CD4-positive, alpha-beta T cell treated with Interleukin-4 for 4 hours (primary cell): ENCODE data around the gene INAFM1.

Experiments used
- DNase-seq: peaks from one replicate; pipeline ENCODE4 v3.0.0-alpha.2; 2020

The INAFM1 gene

DNA sequence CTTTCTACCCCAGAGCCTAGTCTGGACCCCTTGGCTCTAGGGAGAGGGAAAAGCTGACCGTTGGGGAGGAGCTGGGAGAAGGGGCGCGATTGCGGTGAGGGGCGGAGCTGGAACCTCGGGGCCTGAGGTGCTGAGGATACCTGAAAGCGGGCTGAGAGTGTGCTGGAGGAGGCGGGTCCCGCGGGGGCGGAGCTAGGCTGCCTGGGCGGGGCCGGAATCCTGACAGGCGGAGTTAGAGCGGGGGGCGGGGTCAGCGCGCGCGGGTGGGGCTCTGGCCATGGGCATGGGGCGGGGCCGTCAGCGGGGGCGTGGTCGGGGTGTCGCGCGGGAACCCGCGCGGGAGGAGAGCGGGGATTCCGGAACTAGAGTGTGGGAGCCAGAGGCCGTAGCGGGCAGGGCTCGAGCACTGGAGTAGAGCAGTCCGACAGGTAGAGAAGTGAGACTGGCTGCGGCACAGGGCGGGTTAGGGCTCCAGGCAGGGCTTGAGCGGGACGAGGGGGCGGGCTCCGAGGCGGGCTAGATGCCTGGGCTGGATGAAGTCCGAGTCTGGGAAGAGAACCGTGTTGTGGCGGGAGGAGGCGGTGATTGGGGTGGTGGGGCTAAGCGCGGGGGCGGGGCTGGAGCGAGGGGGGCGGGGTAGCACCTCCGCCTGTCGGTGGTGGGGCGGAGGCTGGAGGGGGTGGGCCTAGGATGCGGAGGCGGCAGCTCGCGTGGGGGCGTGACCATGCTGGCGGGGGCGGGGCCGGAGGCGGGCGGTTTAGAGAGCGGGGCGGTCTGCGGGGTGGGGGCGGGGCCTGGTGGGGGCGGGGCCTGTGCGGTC is at the start of gene INAFM1:
TSS of gene INAFM1 (plus strand) at position 815 of the 820 bp plus-strand sequence. CDS start 35 bp downstream, outside the sequence.
- DNase-seq: peak; percentile 96

DNA sequence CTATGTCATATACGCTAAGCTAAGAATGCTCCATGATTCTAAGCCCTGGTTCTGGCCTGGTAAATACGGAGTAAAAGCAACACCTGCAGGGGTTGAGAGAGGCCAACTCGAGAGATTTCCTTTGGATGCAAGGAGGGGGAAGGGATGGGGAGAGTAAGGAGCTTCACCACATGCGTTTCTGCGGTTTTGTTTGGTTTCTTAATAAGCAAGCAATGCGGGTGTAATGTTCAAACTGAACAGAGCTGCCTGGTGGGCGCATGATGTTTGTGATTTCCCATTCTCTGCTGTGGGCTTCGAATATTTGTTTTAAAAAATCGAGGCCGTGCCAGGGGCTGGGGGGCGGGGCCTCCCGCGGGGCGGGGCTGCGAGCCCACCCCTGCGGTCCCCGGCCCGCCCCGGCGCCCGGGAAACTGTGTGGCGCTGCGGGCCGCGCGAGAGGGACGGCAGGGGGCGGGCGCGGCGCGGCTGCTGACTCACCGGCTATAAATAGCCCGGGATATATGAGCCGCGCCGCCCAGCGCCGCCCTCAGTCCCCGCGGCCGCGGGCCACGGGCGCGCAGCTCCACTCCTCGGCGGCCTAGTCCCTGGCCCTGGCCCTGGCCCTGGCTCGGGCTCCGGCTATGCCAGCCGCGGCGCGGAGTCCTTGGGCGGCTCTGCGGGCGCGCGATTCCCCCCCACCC is 48.8 kb upstream of the INAFM1 start:
- peak; percentile 86 for DNase-seq

GRCh38 chr19:47226426-47227351 is 48.0 kb upstream of the INAFM1 start:
- peak; percentile 61 for DNase-seq

DNA sequence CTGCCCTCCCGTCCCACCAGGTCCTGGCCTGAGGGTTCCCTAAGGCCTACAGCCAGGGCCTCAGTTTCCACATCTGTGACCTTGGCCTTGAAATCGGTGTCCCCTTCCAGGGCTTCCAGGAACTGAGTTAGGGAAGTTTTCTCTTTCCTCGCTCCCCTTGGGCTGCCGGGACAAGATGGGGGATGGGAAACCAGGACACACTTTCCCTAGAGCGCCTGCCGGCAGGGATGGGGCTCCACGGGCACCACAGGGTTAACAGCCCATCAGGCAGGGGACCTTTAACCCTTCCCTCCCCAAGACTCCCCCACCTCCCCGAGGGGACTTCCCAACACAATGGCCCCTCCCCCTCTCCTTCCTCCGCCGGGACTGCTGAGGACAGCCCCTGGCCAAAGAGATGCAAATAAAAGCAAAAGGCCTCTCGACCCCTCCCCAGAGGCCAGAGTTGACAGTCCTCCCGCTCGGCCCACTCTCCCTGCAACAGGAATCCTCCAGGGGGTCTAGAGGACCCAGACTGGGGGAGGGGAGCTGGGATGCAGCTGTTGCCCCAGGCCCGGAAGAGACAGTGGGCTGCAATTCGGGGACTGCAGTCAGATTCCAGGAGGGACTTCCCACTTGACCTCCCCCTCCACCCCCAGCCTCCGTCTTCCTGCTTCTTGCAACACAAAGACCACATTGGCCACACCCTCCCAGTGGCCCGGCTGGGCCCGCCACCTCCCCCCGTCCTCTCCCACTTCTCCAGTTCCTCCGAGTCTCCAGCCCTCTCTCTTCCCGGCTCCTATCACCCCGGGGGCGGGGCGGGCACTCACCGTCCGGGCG is 47.1 kb upstream of the INAFM1 start:
- DNase-seq: peak; percentile 51

DNA sequence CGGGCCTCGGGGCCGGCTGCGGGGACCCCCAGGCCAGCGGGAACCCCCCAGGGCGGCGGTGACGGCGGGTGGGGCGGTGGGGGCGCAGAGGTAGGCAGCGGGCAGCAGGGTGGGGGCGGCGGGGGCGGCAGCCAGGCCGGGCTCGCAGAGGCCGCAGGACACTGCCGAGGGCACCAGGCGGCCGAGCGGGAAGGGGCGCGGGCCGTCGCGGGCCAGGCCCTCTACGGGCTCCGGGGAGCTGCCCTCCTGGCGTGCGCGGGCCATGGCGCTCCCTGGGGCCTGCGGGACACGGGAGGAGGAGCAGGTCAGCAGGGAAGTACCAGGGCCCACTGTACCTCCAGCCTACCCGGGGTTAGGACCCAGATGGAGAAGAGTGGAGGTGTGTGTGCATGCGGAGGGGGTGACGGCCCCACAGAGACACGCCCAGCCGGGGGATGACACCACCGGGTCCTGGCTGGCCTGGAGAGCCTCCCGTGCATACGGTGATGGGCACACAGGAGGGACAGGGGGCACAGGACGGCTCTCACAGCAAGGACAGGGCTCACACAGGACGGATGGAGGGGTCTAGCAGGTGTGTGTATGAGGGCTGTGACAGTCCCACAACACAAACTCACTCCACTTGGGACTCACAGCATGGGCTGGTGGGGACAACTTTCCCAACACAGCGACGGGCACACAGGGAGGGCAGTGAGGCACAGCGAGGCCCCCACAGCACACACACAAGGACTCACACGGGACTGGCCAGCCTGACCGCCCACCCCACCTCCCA is 46.3 kb upstream of the INAFM1 start:
- DNase-seq: peak; percentile 45

DNA sequence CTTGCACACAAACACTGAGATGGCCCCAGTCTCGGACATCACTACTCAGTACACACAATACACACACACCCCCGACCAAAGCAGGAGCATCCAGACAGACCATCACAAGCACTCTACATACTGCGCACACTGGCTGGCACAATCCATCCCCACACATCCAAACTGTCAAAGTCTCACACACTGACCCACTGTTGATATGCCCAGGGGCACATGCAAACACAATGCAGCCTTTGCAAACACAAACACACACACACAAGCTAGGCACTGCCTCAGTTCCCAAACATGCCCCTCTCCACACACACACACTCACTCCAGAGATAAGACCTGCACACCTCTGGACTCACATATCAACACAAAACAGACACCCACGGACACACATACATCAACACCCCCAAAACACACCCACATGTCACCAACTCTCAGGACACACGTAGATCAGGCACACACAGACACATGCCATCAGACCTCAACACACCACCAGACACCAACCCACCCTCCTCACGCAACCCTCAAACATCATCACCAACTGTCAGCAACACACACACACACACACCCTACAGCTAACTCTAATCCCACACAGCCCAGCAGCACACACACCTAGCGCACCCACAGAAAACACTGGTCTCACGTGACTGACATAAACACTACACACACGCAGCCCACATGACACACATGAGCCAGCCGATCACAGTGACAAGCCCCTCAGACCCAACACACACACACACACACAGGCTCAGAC is 45.6 kb upstream of the INAFM1 start:
- DNase-seq: peak; percentile 71

DNA sequence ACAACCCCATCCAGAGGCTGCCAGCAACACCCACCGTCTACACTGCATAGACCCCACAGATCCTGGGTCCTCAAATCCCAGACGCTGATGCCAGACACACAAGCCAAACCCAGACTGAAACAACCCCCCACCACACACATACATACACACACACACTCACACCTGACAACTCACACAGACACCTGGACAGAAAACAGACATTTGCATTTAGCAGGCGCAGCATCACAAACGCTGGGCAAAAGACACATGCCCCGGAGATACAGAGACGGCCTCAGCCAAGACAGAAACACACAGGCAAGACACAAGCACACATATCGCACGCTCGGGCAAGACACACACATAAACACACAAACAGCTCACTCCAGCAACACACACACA is 45.0 kb upstream of the INAFM1 start:
- peak; percentile 21 for DNase-seq

- peak; percentile 79 for DNase-seq
These were observed 44.4 kb upstream of the INAFM1 start for GRCh38 chr19:47230054-47230920.

DNA sequence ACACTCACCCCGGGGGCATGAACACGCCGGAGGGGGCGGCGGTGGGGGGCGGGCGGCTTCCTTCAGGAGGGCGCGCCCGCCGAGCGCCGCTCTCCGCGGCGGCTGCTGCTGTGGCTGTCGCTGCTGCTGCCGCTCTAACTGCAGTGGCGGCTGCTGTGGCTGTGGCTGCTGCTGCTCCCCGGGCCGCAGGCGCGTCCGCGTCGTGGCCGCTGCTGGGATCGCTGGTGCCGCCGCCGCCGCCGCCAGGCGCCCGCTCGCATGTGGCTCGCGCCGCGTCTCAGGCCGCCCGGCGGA is 43.8 kb upstream of the INAFM1 start, which contains the start of gene BBC3:
TSS of gene BBC3 (minus strand) at position 279 of the 294 bp plus-strand sequence. CDS start 2,768 bp downstream, outside the sequence.
- DNase-seq: no peak

DNA sequence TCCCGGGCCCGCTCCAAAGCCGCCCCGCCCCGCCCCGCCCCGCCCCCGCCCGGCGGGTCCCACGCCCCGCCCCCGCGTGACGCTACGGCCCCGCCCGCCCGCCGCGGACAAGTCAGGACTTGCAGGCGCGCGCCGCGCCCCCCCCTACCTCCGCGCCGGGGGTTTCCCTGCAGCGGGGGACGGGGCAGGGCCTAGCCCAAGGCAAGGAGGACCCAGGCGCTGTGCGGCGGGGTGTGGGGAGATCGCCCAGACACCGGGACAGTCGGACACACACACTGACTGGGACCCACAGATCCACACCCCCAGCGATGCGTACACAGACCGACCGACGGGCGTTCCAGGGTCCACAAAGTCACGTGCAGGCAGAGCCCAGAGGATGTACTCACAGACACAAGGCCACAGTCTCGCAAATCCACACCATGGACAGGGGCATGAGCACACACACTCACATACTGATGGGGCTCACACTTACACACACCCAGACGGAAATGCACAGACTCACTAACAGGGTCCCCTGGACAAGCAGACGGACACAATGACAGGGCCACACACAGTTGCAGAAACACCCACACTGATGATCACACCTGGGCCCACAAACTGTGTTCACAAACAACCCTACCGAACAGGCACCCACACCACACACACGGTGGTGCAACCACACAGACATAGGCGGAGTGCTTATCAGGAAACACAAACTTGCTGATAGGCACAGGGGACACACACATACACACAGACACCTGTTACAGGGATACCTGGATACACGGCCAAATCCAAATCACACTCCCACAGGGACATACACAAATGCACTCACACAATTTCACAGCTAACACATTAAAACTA is 43.2 kb upstream of the INAFM1 start:
- DNase-seq: peak; percentile 92

DNA sequence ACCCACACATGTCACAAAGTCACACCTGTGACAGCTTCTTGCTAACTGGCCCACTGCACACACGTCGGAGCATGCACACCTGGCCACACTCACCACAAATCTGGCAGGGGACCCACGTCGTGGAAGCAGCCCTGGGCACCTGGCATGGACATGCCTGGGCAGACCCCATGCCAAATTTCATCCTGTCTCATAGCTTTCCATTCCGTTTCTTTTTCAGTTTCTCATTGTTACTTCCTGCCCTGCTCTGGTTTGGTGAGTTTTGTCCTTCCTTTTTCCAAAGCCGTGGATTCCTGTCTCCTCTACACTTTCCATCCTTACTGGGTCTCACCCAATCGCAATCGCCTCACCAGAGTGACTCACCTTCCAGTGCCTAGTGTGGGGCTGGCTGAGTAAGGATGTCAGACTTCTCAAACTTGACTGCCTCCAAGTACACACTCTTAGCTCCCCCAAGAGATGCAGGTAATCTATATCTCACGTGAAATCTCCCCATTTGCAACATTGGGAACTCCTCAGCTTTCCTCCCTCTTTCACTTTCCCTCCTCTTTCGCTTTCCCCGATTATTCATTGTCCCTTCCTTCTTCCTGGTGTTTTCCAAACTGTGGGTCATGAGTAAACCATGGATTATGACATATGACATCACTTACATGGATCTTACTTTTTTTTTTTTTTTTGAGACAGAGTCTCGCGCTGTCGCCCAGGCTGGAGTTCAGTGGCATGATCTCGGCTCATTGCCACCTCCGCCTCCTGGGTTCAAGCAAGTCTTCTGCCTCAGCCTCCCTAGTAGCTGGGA is 42.1 kb upstream of the INAFM1 start:
- DNase-seq: peak; percentile 29

- no peak for DNase-seq
These were observed 38.5 kb upstream of the INAFM1 start for GRCh38 chr19:47236072-47236675.

- no peak for DNase-seq
These were observed 35.5 kb upstream of the INAFM1 start for GRCh38 chr19:47239152-47239551.

- DNase-seq: peak; percentile 71
These were observed 34.9 kb upstream of the INAFM1 start for GRCh38 chr19:47239610-47240296.

DNA sequence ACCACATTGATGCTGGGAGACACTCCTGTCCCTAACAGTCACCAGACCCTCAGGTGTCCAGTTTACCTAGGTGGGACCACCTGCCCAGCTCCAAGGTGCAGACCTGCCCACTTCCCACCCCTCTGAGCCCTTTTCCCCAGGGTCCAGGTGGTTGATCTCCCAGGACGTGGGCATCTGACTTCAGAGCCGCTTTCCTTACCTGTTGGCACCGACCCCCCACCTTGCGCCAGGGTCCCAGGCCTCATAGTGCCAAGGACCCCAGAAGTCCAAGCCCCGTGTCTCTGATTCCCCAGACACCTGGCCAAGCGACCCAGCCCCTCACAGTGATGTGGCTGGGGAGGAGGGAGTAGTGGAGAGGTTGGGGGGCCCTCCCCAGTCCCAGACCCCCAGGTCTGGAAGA is 34.1 kb upstream of the INAFM1 start:
- no peak for DNase-seq

- peak; percentile 90 for DNase-seq
These were observed 33.4 kb upstream of the INAFM1 start for GRCh38 chr19:47240996-47241918.
